Stimulated activated naive B cell treated with anti-CD40 and anti-IgM and Interleukin-4, amounts not matched to agents 10 μg/mL and 1 μg/mL and 100 μg/mL, for 72 hours (primary cell): Measurements from ENCODE around the gene FLT4.

Experiments
- ATAC-seq, 2 donors: fragments of 150-1000 bp; cut with Tn5 transposase; replicated peaks; 2 replicates each; pipeline ENCODE4 v1.10.0; 2021; ENCODE audit warnings: moderate library complexity in 1 of 2
- DNase-seq: peaks from one replicate; pipeline ENCODE4 v3.0.0; 2021
- H3K27ac Mint-ChIP-seq: one replicate; pipeline ENCODE4 v1.8.0; 2022; ENCODE audit warnings: mild to moderate bottlenecking, mixed read lengths
- H3K27me3 Mint-ChIP-seq, 2 donors: one replicate each; pipeline ENCODE4 v1.8.0; 2022; ENCODE audit warnings: mixed read lengths in 2 of 2
- H3K36me3 Mint-ChIP-seq, 2 donors: one replicate each; pipeline ENCODE4 v1.8.0; 2022; ENCODE audit warnings: mixed read lengths in 2 of 2, mild to moderate bottlenecking in 1 of 2
- H3K4me1 Mint-ChIP-seq, 2 donors: one replicate each; pipeline ENCODE4 v1.8.0; 2022; ENCODE audit warnings: mixed read lengths in 2 of 2, mild to moderate bottlenecking in 1 of 2
- H3K4me3 Mint-ChIP-seq, 2 donors: one replicate each; pipeline ENCODE4 v1.8.0; 2022; ENCODE audit warnings: mild to moderate bottlenecking in 2 of 2, mixed read lengths in 2 of 2, moderate library complexity in 1 of 2
- H3K9me3 Mint-ChIP-seq, 2 donors: one replicate each; pipeline ENCODE4 v1.8.0; 2022; ENCODE audit warnings: mixed read lengths in 2 of 2, mild to moderate bottlenecking in 1 of 2

The FLT4 gene

DNA sequence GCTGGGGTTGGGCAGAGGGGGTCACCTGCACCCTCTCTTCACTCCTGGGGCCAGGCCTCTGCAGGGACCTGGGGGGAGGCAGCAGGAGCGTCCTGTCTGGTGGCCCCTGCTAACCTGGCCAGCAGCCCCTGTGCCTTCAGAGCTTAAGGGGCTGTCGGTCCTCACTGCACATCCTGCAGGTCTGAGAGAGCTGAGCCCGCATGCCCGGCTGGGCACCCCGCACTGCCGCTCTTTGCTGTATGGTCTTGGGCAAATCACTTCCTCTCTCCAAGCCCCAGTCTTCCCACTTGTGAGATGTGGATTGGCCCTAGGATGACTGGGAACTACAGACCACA is 7.9 kb downstream of the FLT4 start:
- no peak for DNase-seq
- H3K4me3 Mint-ChIP-seq, result no peak overlapping the region

DNA sequence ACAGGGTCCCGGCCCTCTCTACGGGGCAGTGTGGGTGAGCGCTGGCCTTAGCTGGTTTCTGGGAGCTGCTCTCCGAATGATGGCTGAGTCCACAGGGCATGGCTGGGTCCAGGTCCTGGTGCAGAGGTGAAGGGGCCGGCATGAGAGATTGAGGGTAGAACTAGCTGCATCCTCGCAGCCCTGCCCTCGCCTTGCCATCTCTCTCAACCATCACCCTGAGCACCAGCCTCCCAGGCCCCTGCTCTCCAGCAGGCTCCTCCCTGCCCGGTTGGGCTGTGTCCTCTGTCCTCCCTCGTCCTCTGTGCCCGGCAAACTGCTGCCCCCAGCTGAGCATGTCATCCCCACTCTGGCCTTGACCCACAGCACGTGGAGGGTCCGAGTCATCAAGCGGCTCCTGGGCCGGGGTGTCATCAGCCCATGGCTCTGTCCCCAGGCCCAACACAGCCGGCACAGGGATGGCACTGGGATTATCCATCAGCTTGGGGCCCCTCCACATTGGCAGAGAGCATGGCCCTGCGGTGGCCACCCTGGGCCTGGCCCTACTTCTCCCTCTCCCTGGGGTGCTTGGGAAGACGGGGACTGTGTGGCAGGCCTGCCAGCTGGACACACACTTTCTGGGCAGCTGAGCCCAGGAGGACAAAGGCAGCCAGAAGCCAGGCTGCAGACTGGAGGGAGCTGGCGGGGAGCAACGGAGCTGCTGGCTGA is 8.4 kb downstream of the FLT4 start:
- Mint-ChIP-seq H3K4me1 (peaks cover 0 to 2% of the 10 kb centered on the region in 2 donors), H3K9me3 (peaks cover 2 to 6% of the 10 kb centered on the region in 2 donors), H3K27me3 (peaks cover 23 to 27% of the 10 kb centered on the region in 2 donors), H3K27ac (no peak overlapping the region), H3K4me3 (no peak overlapping the region), H3K36me3 (no peaks in the 10 kb centered on the region)
- ATAC-seq (no peak), DNase-seq (no peak)

More for the DNA sequence above, 7.9 kb downstream of the FLT4 start:
- peaks cover under 1 to 4% of the 10 kb centered on the region in 2 donors for H3K9me3 Mint-ChIP-seq
- ATAC-seq, result no peak
- peaks cover 0 to 4% of the 10 kb centered on the region in 2 donors for H3K4me1 Mint-ChIP-seq
- H3K27ac Mint-ChIP-seq, result no peak overlapping the region
- peaks cover 28% of the 10 kb centered on the region in 2 donors for H3K27me3 Mint-ChIP-seq
- no peaks in the 10 kb centered on the region for H3K36me3 Mint-ChIP-seq

DNA sequence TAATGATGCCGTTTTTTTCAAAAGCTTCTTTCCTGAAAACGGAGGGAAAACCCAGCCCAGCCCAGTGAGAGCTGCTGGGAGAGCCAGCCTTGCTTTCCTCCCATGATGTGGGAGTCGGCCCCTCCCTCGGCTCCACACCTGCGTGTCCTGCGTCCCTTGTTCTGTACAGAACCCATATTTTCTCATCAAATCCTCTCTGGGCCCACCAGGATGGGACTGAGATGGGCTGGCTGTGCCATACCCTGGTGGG is 8.9 kb downstream of the FLT4 start:
- Mint-ChIP-seq H3K36me3 (no peaks in the 10 kb centered on the region), H3K4me1 (no peaks in the 10 kb centered on the region), H3K4me3 (no peak overlapping the region), H3K9me3 (peaks cover 2 to 6% of the 10 kb centered on the region in 2 donors), H3K27me3 (peaks cover 20 to 22% of the 10 kb centered on the region in 2 donors), H3K27ac (no peak overlapping the region)
- ATAC-seq (no peak), DNase-seq (no peak)

DNA sequence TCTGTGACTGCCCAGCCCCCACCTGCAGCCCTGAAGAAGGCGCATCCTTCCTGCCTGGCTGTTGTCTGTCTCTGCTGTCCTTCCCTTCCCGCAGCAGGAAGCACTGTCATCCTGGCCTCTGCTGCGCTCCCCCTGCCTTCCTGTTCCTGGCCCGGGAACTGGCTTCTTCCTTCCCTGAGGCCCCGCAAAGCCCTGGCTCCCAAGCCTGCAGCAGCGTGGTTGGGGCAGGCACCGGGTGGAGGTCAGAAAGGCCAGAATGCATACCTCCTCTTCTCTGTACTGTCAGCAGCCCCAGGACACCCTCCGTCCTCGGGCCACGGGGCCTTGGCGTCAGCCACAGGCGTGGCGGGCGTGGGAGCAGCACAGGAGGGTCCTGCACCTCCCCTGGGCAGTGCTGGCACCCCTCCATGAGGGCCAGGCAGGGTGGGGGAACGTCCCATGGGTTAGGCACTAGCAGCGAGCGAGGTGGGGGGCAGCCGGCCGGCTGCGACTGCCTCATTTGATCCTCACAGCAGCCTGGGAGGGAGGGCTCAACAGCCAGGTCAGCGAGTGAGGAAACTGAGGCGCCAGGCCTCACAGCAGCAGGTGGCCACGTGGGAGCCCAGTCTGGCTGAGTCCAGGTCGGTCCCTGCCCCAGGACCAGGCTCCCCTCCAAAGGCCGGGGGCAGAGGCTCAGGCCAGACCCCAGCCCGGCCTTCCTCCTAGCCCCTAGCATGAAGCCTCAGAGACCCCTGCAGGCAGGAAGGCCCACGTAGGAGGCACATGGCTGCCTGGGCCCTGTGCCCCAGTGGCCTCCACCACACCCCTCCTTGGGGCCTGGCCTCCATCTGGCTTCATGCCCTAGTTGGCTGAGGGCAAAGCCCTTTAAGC is 9.4 kb downstream of the FLT4 start:
- Mint-ChIP-seq H3K4me1 (no peaks in the 10 kb centered on the region), H3K4me3 (no peak overlapping the region), H3K9me3 (peaks cover 2 to 6% of the 10 kb centered on the region in 2 donors), H3K27me3 (peaks cover 14 to 18% of the 10 kb centered on the region in 2 donors), H3K36me3 (no peaks in the 10 kb centered on the region), H3K27ac (no peak overlapping the region)
- no peak for ATAC-seq
- no peak for DNase-seq

DNA sequence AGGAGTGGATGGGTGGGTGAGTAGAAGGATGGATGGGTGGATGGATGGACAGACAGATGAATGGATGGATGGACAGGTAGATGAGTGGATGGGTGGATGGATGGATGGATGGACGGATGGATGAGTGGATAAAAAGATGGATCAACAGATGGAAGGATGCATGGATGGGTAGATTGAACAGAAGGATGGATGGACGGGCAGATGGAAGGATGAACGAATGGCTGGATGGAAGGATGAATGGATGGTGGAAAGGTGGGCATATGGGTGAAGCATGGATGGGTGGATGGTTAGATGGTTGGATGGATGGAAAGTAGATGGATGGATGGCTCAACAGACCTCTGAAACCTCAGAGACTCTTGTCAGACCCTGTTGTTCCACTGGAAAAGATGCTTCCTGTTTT is 10.1 kb downstream of the FLT4 start:
- Mint-ChIP-seq H3K9me3 (peaks cover 2 to 6% of the 10 kb centered on the region in 2 donors), H3K36me3 (no peaks in the 10 kb centered on the region), H3K27ac (no peak overlapping the region), H3K27me3 (peaks cover 8 to 13% of the 10 kb centered on the region in 2 donors), H3K4me1 (no peaks in the 10 kb centered on the region), H3K4me3 (no peak overlapping the region)
- no peak for DNase-seq
- no peak for ATAC-seq

DNA sequence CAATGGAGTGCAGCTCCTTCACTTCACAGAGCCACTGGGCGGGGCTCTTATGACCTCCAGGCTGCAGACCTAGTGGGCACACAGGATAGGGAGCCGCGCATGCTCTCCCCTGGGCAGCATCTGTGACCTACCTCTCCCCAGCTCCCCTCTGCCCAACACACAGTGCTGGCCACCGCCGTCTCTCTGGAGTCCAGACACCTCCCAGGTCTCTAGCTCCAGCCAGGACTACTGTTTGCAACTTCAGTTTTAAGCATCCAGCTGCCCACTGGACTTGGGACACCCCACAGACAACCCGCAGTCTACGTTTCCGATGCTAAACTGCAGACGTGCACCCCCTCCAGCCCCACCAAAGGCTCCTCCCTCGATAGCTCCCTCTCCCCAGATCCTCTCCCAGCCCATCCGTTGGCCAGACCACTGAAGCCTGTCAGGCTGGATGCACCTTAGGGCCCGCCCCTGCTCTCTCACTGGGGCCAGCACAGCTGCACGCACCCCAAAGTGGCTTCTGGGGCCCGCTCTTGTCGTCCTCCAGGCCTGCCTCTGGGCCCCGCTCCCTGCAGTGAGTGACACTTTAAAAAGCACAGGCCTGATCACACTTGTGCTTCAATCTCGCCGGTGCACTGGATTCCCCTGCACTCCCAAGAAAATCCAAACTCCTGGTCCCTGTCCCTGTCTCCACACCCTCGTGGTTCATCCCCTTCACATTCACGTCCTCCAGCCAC is 11.3 kb downstream of the FLT4 start:
- H3K4me1 Mint-ChIP-seq, result peaks cover 0 to under 1% of the 10 kb centered on the region in 2 donors
- no peak for DNase-seq
- peaks cover 10 to 13% of the 10 kb centered on the region in 2 donors for H3K27me3 Mint-ChIP-seq
- no peaks in the 10 kb centered on the region for H3K36me3 Mint-ChIP-seq
- peaks cover 2 to 6% of the 10 kb centered on the region in 2 donors for H3K9me3 Mint-ChIP-seq
- no peak overlapping the region for H3K4me3 Mint-ChIP-seq
- H3K27ac Mint-ChIP-seq, result no peak overlapping the region
- ATAC-seq, result no peak

DNA sequence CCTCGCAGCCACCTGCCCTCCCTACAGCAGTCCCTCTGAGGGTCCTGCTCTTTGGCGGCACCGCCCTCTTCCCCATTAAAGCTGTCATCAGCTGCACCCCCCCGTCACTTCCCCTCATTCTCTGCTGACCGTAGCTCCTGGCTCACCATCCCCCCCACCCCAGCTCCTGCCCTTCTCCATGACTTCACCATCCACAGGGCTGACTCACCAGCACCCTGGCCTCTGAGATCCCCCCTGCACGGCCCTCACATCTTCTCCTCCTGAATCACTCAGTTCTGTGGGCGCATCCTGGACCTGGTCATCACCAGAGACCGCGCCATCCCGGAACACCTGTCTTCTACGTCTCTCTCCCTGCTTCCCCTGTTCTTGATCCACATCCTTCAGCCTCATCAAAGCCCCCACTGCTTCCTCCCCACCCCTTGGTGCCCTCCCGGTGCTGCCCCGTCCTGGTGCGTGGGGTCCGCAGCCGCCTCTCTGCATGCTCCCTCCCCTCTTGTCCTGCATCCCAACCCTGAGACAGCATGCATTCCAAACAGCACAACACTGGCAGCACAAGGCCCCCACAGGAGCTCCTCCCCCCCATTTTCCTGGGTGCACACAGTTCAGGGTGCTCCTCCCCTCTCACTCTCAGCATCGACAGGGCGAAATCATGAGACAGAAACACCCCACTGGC is 12.9 kb downstream of the FLT4 start:
- Mint-ChIP-seq H3K9me3 (peaks cover 2 to 6% of the 10 kb centered on the region in 2 donors), H3K36me3 (no peaks in the 10 kb centered on the region), H3K27me3 (peaks cover 12 to 13% of the 10 kb centered on the region in 2 donors), H3K27ac (no peak overlapping the region), H3K4me3 (no peak overlapping the region), H3K4me1 (peaks cover 3 to 5% of the 10 kb centered on the region in 2 donors)
- no peak for ATAC-seq
- no peak for DNase-seq

DNA sequence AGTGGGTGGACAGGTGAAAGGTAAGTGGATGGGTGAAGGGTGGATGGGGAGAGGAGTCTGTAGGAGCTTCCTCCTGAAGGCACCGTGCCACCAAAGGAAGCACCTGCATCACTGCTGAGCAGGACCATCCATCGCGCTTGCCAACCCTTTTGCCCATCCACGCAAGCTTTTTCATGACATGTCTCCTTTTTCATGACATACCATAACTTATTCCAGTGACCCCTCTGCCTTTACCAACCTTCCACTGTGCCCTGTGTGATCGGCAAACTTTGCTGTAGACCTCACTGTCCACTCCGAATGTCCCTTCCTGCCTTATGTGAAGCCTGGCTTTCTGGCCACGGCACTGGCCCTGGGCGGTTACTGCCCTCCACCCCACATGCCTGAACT is 13.4 kb downstream of the FLT4 start:
- Mint-ChIP-seq H3K27me3 (peaks cover 12 to 13% of the 10 kb centered on the region in 2 donors), H3K4me1 (peaks cover 3 to 5% of the 10 kb centered on the region in 2 donors), H3K36me3 (no peaks in the 10 kb centered on the region), H3K4me3 (no peak overlapping the region), H3K27ac (no peak overlapping the region), H3K9me3 (peaks cover 2 to 6% of the 10 kb centered on the region in 2 donors)
- DNase-seq, result no peak
- no peak for ATAC-seq

DNA sequence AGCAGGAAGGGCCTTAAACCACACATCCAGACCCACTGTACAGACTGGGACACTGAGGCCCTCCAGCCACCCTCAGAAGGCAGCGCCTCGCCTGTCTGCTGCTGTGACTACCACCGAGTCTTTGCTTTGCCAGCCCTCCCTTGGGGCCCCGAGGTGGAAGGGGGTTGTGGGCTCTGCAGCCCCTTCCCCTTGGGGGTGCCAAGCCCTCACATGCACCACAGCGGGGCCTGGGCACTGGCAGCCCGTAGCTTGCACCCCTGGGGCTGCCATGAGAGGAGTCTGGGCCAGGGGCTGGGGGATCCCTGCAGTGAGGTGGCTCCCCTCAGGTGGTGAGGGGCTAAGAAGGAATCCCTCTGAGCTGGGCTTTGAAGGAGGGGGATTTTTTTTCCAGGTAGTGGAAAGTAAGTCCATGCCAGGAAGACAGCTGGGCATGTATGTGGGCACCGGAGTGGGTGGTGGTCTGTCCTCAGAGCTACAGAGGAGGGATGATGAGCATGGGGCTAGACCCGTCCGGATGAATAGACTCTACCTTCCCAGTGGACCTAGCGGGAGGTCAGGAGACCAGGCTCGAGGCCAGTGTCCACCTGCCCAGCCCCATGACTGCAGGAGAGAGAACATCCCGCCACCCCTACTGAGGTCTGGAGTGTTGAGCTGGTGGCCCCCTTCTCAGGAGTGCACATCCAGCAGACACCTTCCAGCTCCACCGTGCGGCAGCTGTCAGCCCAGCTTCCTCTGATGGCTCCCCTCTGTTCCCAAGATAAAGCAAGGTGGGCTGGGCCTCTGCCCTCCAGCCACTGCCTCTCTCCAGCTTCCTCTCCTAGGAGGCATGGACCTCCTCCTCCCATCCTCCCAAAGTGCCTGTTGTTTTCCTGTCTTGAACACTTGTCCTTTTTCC is 15.9 kb downstream of the FLT4 start:
- peaks cover 10 to 13% of the 10 kb centered on the region in 2 donors for H3K27me3 Mint-ChIP-seq
- DNase-seq (no peak), ATAC-seq (no peak)
- H3K9me3 Mint-ChIP-seq, result peaks cover 2 to 6% of the 10 kb centered on the region in 2 donors
- H3K4me3 Mint-ChIP-seq, result no peak overlapping the region
- H3K27ac Mint-ChIP-seq, result no peak overlapping the region
- peaks cover 3 to 5% of the 10 kb centered on the region in 2 donors for H3K4me1 Mint-ChIP-seq
- no peaks in the 10 kb centered on the region for H3K36me3 Mint-ChIP-seq

DNA sequence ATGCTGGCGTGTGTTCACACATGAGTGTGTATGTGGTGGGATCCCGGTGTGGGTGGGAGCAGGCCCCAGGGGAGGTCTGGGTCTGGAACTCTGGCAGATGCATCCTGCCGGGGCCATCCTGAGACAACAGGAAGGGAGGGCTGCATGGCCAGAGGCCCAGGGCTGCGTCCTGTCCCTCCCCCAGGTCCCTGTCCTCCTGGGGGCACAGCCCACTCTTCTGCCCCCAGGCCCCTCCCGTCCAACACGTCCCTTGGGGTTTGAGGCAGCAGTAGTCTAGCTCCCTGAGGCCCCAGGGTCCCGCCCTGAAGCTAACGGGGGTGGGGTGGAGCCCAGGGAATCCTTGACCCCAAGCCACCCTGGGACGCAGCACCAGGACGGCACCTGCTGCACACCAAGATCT is 16.6 kb downstream of the FLT4 start:
- H3K27ac Mint-ChIP-seq, result no peak overlapping the region
- H3K36me3 Mint-ChIP-seq, result no peaks in the 10 kb centered on the region
- ATAC-seq (no peak), DNase-seq (no peak)
- H3K4me1 Mint-ChIP-seq, result peaks cover 3 to 5% of the 10 kb centered on the region in 2 donors
- peaks cover 7 to 10% of the 10 kb centered on the region in 2 donors for H3K27me3 Mint-ChIP-seq
- H3K4me3 Mint-ChIP-seq, result no peak overlapping the region
- peaks cover 2 to 6% of the 10 kb centered on the region in 2 donors for H3K9me3 Mint-ChIP-seq

DNA sequence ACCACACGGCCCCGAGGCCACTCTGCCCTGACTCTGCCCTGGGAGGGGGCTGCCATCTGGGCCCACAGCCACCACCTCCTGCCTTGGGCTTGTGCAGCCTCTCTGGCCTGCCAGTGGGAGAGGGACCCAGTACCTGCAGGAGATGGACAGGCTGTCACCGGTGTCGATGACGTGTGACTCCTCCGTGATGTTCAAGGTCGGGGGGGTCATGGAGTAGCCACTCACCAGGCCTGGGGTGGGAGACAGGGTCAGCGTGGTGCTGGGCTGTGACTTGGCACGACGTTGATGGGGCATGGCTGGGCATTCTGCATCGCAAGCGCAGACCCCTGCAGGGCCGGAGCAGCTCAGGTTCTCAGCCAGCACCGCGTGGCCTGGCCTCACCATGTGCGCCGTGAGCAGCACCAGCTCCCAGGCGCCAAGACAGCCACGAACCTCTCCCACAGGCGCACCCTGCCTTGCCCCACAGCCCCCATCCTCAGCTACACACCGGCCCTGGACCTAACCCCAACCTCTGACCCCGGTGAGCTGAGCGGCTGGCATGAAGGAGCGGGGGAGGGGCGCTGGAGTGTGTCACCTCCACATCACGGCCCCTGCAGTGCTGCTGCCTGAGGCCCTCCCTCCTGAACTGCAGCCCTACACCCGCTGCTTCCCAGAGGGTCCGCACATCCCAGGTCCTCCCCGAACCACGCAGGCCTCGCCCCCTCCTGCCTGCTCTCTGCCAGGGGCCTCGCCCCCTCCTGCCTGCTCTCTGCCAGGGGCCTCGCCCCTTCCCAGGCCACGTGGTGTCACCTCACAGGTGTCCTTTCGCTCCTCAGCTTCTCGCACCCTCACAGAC is 17.6 kb downstream of the FLT4 start:
- peaks cover 3 to 5% of the 10 kb centered on the region in 2 donors for H3K4me1 Mint-ChIP-seq
- H3K27me3 Mint-ChIP-seq, result peaks cover 3 to 6% of the 10 kb centered on the region in 2 donors
- H3K36me3 Mint-ChIP-seq, result no peaks in the 10 kb centered on the region
- no peak for DNase-seq
- H3K4me3 Mint-ChIP-seq, result no peak overlapping the region
- no peak overlapping the region for H3K27ac Mint-ChIP-seq
- ATAC-seq, result no peak
- peaks cover 2 to 5% of the 10 kb centered on the region in 2 donors for H3K9me3 Mint-ChIP-seq

DNA sequence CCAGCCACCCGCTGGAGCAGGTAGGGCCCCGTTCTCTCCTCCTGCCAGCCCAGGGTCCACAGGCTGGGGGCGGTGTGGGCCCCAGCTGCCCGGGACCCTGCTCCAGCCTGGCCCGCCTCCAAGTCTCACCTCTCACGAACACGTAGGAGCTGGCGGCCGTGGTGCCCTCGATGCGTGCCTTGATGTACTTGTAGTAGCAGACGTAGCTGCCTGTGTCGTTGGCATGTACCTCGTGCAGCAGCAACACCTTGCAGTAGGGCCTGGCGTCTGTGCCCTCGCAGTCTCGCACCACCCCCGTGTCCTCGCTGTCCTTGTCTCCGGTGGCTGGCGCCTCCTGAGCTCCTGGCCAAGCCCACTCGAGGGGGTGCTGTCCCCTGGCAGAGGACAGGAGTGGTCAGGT is 19.0 kb downstream of the FLT4 start:
- ATAC-seq (no peak), DNase-seq (no peak)
- H3K4me1 Mint-ChIP-seq, result peaks cover 3 to 5% of the 10 kb centered on the region in 2 donors
- no peak overlapping the region for H3K4me3 Mint-ChIP-seq
- no peaks in the 10 kb centered on the region for H3K9me3 Mint-ChIP-seq
- H3K36me3 Mint-ChIP-seq, result no peaks in the 10 kb centered on the region
- H3K27ac Mint-ChIP-seq, result no peak overlapping the region
- peaks cover 1 to 3% of the 10 kb centered on the region in 2 donors for H3K27me3 Mint-ChIP-seq
